NCI-H2029 (cell line): ENCODE measurements around the gene SBNO2.

ENCODE experiments used
- DNase-seq: peaks from one replicate; lab custom pipeline; 2025; lab: John Stamatoyannopoulos, UW

Gene SBNO2

DNA sequence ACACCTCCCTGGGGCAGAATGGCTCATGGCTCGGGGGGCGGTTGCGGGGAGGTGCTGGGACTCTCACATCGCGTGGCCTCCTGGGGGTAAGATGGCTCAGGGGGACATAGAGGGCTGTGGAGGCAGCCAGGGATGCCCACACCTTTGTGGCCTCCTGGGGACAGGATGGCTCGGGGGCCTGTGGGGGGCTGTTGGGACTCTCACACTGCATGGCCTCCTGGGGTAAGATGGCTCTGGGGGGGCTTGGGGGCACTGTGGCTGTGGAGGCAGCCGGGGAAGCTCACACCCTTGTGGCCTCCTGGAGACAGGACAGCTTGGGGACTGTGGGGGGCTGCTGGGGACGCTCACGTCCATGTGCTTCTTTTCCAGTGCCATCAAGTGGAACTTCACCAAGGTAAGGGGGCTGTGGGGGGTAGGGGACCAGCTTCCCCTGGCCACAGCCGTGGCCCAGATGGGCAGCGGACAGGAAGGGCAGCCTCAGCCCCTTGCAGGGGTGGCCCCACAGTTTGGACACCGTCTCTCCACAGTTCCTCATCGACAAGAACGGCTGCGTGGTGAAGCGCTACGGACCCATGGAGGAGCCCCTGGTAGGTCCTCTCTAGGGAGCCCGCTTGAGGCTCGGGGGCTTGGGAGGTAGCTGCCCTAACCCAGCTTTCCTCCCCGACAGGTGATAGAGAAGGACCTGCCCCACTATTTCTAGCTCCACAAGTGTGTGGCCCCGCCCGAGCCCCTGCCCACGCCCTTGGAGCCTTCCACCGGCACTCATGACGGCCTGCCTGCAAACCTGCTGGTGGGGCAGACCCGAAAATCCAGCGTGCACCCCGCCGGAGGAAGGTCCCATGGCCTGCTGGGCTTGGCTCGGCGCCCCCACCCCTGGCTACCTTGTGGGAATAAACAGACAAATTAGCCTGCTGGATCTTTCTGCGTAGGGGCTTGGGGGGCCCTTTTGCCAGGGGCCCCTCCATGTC is 67.9 kb downstream of the SBNO2 start:
- DNase-seq, result no peak

DNA sequence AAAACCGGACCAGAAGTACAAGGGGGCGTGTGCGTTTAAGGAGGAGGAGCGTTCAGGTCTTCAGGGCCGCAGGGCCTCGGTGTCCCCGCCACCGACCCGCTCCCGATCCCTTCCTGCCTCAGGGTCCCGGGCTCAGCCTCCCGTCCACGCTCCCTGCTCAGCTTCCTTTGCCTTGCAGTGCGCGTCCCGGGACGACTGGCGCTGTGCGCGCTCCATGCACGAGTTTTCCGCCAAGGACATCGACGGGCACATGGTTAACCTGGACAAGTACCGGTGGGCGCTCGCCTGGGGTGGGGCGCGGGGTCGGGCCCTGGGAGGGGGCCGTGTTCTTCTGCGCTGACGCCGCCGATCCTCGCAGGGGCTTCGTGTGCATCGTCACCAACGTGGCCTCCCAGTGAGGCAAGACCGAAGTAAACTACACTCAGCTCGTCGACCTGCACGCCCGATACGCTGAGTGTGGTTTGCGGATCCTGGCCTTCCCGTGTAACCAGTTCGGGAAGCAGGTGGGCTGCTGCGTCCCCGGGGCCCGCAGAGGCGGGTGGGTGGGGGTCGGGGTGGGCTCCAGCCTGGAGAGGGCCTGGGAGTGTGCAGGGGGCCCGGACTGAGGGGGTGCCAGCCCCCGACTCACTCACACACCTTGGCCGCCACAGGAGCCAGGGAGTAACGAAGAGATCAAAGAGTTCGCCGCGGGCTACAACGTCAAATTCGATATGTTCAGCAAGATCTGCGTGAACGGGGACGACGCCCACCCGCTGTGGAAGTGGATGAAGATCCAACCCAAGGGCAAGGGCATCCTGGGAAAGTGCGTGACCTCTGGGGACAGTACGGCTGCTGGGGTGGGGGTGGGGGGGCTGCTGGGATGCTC is 68.8 kb downstream of the SBNO2 start:
- no peak for DNase-seq

DNA sequence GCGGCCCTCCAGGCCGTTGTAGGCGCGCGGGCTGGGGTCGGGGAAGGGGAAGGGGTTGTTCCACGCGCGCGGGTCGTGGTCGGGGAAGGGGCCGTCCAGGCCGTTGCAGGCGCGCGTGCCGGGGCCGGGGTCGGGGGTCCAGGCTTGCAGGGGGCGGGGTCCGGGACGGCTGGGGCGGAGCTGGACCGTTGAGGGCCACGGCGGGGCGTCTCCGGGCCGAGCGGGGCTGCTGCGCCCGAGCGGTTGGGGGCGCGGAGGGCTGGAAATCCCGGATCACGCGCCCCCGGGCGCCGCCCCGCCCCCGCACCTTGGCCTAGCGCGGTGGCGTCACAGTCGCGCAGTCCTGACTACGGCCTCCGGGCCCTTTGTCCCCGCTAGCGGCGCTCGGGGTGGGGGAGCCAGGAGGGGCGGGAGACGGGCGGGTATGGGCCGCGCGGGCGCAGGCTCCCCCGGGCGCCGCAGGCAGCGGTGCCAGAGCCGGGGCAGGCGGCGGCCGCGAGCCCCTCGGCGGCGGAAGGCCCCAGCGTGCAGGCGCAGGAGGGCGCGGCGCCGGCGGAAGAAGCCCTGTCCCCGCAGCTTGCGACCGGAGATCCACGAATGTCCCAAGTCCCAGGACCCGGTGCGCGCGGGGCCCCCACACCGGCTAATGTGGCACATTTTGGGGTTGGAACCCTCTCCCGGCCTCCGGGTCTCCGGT is 69.6 kb downstream of the SBNO2 start:
- DNase-seq, result peak; percentile 55

DNA sequence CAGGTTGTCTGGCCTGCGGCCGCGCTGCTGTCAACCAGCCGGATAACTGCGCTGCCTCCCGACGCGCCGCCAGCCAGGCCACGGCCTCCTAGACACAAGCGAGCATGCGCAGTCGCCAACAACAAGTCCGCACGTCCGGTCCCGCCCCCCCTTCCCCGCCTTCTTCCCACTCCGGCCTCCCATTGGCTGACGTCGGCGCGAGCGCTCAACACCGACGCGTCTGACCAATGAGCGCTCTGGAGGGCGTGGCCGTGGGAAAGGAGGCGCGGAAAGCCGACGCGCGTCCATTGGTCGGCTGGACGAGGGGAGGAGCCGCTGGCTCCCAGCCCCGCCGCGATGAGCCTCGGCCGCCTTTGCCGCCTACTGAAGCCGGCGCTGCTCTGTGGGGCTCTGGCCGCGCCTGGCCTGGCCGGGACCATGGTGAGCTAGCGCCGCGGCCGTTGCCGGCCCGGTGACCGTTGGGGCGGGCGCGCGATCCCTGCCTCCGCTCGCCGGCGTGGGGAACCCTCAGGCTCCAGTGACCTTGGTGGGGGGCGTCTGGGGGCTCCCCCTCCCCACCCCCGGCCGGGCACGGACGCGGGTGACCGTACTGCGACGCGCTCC is 70.3 kb downstream of the SBNO2 start, which contains the start of gene GPX4:
TSS of gene GPX4 (plus strand) at position 287 of the 603 bp plus-strand sequence. CDS start at position 337, 50 bp downstream.
- peak; percentile 99 for DNase-seq

DNA sequence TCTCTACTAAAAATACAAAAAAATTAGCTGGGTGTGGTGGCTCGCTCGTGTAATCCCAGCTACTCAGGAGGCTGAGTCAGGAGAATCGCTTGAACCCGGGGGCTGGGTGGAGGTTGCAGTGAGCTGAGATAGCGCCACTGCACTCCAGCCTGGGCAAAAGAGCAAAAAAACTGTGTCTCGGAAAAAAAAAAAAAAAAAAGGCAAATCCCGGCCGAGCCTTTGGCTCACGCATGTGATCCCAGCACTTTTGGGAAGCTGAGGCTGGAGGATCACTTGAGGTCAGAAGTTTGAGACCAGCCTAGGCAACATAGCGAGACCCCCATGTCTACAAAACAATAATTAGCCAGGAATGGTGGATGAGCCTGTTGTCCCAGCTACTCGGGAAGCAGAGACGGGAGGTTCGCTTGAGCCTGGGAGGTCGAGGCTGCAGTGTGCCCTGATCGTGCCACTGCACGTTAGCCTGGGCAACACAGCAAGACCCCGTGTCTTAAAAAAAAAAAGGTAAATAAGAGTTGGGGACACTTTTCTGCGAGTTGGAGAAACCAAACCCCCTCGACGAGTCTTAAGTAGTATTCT is 70.8 kb downstream of the SBNO2 start:
- no peak for DNase-seq

DNA sequence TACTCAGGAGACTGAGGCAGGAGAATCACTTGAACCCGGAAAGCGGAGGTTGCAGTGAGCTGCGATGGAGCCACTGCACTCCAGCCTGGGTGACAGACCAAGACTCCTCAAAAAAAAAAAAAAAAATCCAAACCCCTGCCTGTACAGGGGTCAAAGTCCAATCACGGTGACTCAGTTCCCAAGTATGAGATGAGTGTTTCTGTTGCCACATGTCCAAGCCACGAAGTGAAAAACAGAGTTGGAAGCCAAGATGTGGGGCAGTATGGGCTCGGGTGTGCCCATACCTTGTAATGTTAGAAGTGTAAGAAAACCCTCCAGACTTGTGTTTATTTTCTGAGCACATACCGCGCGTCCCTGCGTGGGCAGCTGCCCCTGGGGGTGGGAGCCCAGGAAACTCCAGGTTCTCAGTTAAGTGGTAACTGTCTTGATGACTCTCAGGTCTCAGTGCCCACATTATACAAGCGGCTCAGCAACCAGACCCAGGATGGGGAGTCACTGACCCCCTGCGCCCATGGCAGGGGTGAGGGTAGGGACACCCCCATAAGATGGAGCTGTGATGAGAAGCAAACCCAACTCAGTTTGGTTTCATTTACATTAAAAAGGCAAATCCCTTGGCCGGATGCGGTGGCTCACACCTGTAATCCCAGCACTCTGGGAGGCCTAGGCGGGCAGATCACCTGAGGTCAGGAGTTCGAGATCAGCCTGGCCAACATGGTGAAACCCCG is 71.5 kb downstream of the SBNO2 start:
- DNase-seq, result no peak

DNA sequence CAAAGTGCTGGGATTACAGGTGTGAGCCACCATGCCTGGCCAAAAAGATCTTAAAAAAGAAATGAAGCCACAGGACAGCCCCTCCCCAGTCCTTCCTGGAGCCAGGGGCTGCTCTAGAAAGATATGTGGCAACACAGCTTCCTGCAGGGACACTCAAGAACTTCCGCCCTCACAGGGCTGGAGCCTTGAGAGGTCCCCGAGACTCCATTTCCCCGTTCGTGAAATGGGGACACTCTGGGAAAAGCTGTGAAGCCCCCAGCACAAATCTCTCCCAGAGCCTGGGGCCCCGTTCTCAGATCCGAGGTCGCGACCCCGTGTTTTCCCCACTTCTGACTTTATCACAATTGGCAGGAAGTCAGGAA is 72.8 kb downstream of the SBNO2 start:
- DNase-seq, result no peak

DNA sequence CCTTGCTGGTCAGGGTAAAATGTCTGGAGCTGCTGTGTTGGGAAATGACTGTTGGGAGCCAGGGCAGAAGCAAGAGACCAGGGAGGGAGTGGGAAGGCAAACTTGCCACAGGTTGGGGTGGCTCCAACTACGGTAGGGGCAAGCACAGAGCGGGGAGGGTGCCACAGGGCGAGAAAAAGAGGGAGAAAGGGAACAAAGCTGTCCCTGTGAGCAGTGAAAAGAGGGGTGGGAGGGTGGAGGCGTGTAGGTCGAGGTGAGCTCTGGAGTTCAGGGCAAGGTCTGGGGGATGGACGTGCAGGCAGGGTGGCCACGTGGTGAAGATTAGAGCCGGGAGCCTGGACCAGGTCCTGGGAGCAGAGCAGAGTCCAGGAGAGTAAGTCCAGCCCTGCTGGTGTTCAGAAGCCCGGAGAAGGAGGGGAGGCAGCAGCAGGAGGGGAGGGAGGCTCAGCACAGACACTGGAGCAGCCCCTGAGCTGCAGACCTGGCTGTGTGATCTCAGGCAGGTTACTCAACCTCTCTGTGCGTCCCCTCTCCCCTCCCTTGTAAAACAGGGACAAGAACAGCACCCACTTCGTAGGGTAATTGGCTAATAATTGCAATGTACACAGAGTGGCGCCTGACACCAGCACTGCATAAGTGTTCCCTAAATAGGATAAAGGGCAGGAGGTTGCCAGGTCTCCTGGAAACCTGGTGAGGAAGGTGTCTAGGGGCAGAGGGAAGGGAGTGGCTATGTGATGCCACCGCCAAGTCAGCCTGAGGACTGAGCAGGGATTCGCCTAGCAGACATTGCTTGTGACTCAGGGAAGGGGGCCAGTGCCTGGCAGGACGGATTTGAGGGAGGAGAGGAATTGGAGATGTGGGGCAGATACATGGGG is 75.7 kb downstream of the SBNO2 start:
- peak; percentile 88 for DNase-seq

DNA sequence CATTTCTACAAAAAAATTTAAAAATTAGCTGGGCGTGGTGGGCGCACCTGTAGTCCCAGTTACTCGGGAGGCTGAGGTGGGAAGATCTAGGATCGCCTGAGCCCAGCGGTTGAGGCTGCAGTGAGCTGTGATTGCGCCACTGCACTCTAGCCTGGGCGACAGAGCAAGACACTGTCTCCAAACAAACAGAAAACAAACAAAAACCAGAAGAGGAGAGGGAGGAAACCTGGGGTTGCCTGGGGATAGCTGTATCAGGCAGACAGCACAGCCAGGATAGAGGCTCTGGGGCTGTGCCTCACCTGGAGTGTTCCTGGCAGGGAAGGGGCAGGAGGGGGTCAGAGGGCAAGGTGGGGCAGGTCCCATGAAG is 76.3 kb downstream of the SBNO2 start:
- peak; percentile 78 for DNase-seq

DNA sequence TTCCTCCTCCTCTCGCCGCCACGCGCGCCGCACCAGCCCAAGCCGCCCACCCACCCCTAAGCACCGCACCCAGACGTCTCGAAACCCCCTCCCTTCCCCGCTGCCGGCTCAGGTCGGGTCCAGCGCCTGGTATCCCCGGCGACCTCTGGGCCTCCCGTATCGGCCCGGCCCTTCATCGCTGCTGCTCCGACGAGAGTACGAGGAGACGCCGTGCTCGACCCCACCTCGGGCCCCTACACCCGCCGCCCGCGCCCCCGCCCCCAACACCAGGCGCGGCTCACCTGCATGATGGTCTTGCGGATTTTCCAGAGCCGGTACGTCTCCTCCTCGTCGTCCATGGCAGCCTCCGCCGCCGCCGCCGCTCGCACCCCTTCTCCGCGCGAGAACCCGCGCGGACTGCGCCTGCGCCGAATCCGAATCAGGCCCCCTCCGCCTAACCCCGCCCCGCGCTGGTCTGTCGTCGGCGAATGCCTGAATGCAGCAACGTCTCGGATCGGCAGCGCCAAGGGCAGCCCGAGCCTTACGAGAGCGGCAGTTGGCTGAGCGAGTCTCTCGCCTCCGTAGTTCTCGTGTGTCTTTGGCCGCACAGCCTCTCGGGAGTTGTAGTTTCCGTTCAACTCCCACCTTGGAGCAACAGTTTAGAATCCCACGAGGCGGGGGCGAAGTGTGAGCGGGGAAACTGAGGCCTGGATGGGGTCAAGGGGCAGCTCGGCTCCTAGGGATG is 78.9 kb downstream of the SBNO2 start, which contains the start of gene POLR2E:
TSS of gene POLR2E (minus strand) at position 398 of the 724 bp plus-strand sequence. CDS start at position 338, 60 bp downstream.
- peak; percentile 97 for DNase-seq

DNA sequence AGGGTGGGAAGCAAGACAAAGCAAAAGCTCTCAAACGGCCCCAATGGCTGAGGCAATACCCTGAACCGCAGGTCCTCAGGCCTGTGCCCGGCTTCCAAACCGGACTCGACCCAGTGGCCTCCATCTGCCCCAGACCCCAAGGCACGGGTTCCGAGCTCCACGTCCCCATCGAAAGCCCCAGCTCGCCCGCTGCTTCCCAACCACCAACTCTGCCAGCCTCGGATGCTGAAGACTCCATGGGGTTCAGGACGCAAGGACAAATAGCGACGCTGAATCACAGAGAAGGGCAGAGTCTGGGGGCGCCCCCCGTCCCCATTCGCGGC is 79.5 kb downstream of the SBNO2 start:
- no peak for DNase-seq

DNA sequence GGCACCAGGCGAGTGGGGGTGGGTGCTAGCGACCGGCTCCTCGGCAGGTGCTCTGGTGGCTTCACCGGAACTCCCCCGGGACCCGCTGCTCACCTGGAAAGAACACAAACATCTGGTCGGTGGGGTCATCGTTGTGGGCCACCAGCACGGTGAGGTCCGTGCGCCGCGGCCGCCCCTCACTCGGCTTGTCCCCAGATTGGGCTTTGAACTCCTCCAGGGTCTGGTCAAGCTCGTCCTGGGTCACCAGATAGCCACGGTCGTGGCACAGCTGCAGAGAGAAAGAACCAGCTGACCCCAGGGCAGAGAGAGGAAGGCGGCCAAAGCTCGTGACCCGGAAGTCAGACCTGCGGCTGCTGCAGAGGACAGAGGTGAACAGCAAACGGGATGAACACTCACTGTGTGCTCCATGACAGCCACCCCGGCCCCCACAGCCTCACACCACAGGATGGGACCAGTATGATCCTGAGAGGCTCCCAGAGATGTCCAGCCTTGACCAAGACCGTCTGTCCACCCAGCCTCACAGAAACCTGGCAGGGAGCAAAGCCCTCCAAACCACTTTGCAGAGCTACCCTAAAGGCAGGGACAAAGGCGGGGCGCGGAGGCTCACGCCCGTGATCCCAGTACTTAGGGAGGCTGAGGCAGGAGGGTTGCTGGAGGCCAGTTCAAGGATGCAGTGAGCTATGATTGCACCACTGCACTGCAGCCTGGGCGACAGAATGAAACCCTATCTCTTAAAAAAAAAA is 80.1 kb downstream of the SBNO2 start:
- DNase-seq, result no peak

DNA sequence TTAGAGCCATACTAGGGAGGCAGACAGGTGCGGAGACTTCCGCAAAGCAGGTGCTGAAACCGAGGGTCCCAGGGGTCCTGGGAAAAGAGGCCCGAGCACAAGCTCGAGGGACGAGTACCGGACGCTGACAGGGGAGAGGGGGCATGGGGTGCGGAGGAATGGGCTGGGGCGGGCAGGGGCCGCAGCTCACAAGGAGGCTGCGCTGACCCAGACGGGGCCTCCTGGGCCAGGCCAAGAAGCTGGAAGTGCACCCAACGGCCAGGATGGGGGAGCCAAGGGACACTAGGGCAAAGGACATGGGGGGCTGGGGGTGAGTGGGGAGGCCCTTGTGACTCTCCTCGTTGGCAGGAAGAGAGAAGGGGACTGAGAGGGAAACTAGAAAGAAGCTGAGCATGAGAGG is 80.7 kb downstream of the SBNO2 start:
- DNase-seq, result no peak

DNA sequence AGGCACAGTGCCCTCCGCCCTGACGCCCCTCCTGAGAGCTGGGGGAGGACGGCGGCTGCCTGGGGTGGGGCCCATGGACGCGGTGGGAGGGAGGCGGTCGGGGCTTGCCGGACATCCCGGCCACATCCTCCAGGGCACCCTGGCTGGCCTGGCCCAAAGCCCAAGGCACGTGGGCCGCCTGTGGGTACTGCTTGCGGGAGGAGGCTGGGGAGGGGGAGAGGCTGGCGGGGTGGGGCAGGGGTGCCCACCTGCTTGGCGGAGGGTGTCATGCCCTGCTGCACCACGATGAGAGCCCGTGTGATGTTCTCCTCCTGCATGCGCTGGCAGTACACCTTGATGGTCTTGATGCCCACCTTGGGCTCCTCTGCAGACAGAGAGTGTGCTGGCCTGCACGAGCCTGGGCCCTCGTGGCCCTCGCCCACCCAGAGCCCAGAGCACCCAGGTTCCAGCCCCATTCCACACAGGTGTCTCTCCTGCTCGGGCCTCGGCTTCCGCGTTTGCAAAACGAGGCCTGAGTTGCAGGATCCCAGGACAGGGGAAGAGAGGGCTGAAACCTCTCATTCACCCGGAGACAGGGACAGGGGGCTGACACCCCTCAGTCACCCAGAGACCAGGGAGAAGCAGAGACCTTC is 82.4 kb downstream of the SBNO2 start:
- DNase-seq, result no peak

DNA sequence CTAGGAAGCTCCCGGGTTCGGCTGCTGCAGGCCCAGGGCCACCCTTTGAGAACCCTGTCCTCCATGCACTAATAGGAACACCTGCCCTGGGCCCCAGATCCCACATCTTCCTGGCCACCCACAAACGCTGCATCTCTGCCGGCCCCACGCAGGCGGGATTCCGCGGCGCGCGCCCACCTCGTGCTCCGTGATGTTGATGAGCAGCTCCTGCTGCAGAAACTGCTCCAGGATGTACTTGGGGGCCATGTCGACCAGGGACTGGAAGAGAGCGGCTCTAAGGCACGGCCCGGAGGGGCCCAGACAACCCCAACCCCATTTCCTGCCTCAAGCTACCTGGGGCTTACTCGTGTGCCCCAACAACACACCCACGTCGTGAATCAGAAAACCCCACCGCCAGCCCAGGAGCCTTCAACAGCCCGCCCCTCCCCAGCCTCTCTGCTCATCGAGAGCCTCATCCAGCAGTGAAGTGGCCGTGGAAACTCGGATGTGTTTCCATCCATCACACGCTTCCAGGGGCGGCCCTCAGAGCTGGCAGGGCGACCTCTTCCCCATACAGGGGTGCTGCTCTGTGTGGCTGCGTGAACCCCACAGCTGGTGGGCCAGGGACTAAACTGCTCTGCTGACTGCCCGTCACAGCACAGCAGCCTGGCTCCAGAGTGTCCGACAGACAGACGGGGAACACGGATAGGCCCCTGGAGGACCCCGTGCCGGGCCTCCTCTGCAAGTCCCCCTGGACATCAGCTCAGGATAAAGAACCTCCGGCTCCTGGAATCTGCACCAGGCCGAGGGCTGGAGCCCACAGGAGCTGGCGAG is 83.1 kb downstream of the SBNO2 start:
- DNase-seq, result no peak

DNA sequence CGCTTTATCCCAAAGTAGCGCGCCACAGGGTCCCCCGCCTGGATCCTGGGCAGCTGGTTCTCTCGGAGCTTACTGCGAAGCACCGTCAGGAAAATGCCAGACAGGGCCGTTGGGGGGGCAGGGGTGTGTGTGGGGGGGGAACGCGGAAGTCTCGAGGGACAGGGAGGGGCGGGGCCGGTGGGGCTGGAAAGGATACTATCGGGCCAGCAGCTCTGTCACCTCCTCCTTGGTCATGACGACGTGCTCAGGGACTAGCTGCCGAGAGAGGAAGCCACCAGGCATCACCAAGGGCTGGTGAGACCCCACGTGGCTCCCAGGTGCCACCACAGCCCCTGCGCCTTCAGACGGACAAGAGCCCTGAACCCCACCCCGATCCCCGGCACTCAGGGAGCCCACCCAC is 84.2 kb downstream of the SBNO2 start:
- DNase-seq, result no peak

DNA sequence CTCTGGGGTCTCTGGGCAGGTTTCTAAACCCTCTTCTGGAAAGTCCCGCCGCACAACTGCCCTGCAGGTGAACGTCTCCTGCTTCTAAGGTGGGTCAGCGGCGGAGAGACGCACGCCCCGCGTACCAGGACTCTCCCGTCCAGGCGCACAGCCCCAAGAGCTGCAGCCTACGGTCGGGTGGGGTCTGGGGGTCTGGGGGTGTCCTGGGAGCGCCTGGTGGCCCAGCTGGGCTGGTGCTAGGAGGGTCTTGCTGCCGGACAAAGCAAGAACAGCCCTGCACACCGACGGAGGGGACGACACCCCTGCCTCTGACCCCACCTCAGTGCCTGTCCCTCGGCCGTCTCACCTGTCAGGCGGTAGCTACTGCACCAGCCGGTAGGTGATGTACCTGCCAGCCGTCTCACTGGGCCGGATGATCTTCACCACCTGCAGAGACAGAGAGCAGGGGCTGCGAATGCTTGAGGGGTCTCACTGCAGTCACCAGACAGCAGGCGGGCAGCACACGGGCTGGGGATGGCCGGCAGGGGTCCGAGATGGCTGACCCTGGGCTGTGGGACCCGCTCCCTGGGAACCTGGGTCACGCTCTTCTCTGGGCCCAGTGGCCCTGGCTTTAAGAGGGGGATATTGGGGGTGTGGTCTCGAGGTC is 84.8 kb downstream of the SBNO2 start:
- no peak for DNase-seq
